ENCODE data around the gene ZCCHC24.

GRCh38 chr10:79407423-79407796 lies 38.0 kb downstream of the ZCCHC24 start:
- TF ChIP-seq CTCF (IDR thresholded peaks at IDR 0.05) = no peak
- TF ChIP-seq POLR2A (IDR thresholded peaks at IDR 0.05) = no peak
